ENCODE data around the gene CHST3. TPM values are rescaled to one million over a fixed set of nuclear protein-coding genes. Genes with fewer than 3 reads are reported as not detected.

CHST3 gene
- total and polyA plus RNA-seq, 10 of the 15 experiments (the other 5 are each of a cell fraction or from before 2014, with no cell fraction given) = 0.03 to 0.50 (median 0.05) TPM; not detected in 2

DNA sequence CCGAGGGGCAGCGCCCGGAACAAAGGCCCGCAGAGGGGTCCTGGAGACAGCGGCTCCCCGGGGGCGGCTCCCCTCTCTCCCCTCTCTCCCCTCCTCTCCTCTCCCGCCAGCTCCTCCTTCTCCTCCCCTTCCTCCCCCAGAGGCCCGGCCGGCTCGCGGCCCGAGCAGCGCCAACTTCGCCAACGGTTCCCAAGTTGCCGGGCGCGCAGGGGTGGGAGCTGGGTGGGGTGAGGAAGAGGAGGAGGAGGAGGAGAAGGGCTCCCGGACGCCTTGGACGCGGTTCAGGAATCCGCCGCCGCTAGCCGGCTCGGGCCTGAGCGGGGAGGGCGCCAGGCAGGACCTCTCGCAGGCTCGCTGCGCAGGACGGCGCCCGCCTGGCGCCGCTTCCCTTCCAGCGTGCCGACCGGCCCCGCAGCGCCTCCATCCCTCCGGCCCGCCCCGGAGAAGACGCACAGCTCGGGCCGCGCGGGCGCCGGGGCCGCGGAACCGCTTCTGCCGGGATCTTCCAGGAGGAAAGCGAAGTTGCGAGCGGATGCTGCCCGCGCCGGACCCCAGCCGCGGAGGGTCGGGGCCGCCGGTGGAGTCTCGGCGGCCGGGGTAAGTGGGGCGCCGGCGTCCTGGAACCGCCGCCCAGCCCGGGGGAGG, at the start of gene CHST3 (continued):
- TF ChIP-seq, protein P1, sequence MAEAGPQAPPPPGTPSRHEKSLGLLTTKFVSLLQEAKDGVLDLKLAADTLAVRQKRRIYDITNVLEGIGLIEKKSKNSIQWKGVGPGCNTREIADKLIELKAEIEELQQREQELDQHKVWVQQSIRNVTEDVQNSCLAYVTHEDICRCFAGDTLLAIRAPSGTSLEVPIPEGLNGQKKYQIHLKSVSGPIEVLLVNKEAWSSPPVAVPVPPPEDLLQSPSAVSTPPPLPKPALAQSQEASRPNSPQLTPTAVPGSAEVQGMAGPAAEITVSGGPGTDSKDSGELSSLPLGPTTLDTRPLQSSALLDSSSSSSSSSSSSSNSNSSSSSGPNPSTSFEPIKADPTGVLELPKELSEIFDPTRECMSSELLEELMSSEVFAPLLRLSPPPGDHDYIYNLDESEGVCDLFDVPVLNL (IDR thresholded peaks at IDR 0.05; ENCODE audit: low read depth, low read length) = no peak
- TF ChIP-seq, protein P2, sequence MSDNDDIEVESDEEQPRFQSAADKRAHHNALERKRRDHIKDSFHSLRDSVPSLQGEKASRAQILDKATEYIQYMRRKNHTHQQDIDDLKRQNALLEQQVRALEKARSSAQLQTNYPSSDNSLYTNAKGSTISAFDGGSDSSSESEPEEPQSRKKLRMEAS (IDR thresholded peaks at IDR 0.05; ENCODE audit: low read depth, low read length) = no peak
- TF ChIP-seq, protein P3, sequence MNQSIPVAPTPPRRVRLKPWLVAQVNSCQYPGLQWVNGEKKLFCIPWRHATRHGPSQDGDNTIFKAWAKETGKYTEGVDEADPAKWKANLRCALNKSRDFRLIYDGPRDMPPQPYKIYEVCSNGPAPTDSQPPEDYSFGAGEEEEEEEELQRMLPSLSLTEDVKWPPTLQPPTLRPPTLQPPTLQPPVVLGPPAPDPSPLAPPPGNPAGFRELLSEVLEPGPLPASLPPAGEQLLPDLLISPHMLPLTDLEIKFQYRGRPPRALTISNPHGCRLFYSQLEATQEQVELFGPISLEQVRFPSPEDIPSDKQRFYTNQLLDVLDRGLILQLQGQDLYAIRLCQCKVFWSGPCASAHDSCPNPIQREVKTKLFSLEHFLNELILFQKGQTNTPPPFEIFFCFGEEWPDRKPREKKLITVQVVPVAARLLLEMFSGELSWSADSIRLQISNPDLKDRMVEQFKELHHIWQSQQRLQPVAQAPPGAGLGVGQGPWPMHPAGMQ (IDR thresholded peaks at IDR 0.05; ENCODE audit: borderline replicate concordance) = no peak
- TF ChIP-seq MEF2B (IDR thresholded peaks at IDR 0.05; ENCODE audit: partially characterized antibody, poor library complexity, severe bottlenecking) = peak; percentile 38
- TF ChIP-seq SMAD5 (IDR thresholded peaks at IDR 0.05; ENCODE audit: low read depth) = no peak
- no peak for TF ChIP-seq FOS (IDR thresholded peaks at IDR 0.05; ENCODE audit: borderline replicate concordance, extremely low read depth, insufficient read length)
- no peak for TF ChIP-seq SIN3A (IDR thresholded peaks at IDR 0.05; ENCODE audit: low read depth, low read length)
- TF ChIP-seq SMAD1 (IDR thresholded peaks at IDR 0.05; ENCODE audit: low read depth, partially characterized antibody) = no peak
- TF ChIP-seq, protein P4, sequence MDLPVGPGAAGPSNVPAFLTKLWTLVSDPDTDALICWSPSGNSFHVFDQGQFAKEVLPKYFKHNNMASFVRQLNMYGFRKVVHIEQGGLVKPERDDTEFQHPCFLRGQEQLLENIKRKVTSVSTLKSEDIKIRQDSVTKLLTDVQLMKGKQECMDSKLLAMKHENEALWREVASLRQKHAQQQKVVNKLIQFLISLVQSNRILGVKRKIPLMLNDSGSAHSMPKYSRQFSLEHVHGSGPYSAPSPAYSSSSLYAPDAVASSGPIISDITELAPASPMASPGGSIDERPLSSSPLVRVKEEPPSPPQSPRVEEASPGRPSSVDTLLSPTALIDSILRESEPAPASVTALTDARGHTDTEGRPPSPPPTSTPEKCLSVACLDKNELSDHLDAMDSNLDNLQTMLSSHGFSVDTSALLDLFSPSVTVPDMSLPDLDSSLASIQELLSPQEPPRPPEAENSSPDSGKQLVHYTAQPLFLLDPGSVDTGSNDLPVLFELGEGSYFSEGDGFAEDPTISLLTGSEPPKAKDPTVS (IDR thresholded peaks at IDR 0.05; ENCODE audit: low read depth, low read length) = no peak
- peak; percentile 92 for TF ChIP-seq SUZ12 (IDR thresholded peaks at IDR 0.05; ENCODE audit: unreplicated experiment)
- TF ChIP-seq IKZF1 (conservative IDR thresholded peaks at IDR 0.05) = 0 out of 2 replicates have a peak, but pooled peaks have one; percentile 15
- TF ChIP-seq CREM (IDR thresholded peaks at IDR 0.05; ENCODE audit: low read depth) = no peak
- no peak for TF ChIP-seq CHD1 (IDR thresholded peaks at IDR 0.05; ENCODE audit: low read depth, low read length)
- 0 out of 2 replicates have a peak, but pooled peaks have one; percentile 30 for TF ChIP-seq LARP7 (IDR thresholded peaks at IDR 0.05)
- TF ChIP-seq, protein P5, sequence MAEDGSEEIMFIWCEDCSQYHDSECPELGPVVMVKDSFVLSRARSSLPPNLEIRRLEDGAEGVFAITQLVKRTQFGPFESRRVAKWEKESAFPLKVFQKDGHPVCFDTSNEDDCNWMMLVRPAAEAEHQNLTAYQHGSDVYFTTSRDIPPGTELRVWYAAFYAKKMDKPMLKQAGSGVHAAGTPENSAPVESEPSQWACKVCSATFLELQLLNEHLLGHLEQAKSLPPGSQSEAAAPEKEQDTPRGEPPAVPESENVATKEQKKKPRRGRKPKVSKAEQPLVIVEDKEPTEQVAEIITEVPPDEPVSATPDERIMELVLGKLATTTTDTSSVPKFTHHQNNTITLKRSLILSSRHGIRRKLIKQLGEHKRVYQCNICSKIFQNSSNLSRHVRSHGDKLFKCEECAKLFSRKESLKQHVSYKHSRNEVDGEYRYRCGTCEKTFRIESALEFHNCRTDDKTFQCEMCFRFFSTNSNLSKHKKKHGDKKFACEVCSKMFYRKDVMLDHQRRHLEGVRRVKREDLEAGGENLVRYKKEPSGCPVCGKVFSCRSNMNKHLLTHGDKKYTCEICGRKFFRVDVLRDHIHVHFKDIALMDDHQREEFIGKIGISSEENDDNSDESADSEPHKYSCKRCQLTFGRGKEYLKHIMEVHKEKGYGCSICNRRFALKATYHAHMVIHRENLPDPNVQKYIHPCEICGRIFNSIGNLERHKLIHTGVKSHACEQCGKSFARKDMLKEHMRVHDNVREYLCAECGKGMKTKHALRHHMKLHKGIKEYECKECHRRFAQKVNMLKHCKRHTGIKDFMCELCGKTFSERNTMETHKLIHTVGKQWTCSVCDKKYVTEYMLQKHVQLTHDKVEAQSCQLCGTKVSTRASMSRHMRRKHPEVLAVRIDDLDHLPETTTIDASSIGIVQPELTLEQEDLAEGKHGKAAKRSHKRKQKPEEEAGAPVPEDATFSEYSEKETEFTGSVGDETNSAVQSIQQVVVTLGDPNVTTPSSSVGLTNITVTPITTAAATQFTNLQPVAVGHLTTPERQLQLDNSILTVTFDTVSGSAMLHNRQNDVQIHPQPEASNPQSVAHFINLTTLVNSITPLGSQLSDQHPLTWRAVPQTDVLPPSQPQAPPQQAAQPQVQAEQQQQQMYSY (CRISPR knock-in tag; IDR thresholded peaks at IDR 0.05) = no peak
- TF ChIP-seq NRF1 (conservative IDR thresholded peaks at IDR 0.05; ENCODE audit: low read depth, low read length) = no peak
- TF ChIP-seq PAX8 (IDR thresholded peaks at IDR 0.05) = no peak
- TF ChIP-seq JUNB (IDR thresholded peaks at IDR 0.05) = no peak

All from GM12878 (cell line).